Effector memory CD8-positive, alpha-beta T cell (primary cell): Measurements from ENCODE around the gene TRMT61B.

Experiments used
- ATAC-seq: fragments of 150-1000 bp; cut with Tn5 transposase; replicated peaks from 2 replicates; pipeline ENCODE4 v1.10.0; 2021; ENCODE audit warnings: mild to moderate bottlenecking, moderate library complexity
- DNase-seq, 3 experiments: peaks; one replicate each; pipeline ENCODE4 v3.0.0; 2021
- H3K27ac Mint-ChIP-seq, 2 donors: one replicate each; pipeline ENCODE4 v1.8.0; 2022; ENCODE audit warnings: mild to moderate bottlenecking in 2 of 2, mixed read lengths in 2 of 2, moderate library complexity in 2 of 2
- H3K27me3 Mint-ChIP-seq, 2 donors: one replicate each; pipeline ENCODE4 v1.8.0; 2022; ENCODE audit warnings: mixed read lengths in 2 of 2
- H3K36me3 Mint-ChIP-seq: one replicate; pipeline ENCODE4 v1.8.0; 2022; ENCODE audit warnings: mild to moderate bottlenecking, moderate library complexity, mixed read lengths; ENCODE audit not compliant: insufficient read depth
- H3K4me1 Mint-ChIP-seq, 2 donors: one replicate each; pipeline ENCODE4 v1.8.0; 2022; ENCODE audit warnings: low read depth in 2 of 2, mixed read lengths in 2 of 2
- H3K4me3 Mint-ChIP-seq, 2 donors: one replicate each; pipeline ENCODE4 v1.8.0; 2022; ENCODE audit warnings: mild to moderate bottlenecking in 2 of 2, mixed read lengths in 2 of 2, moderate library complexity in 2 of 2
- H3K9me3 Mint-ChIP-seq, 2 donors: one replicate each; pipeline ENCODE4 v1.8.0; 2022; ENCODE audit warnings: mixed read lengths in 2 of 2

Gene TRMT61B

DNA sequence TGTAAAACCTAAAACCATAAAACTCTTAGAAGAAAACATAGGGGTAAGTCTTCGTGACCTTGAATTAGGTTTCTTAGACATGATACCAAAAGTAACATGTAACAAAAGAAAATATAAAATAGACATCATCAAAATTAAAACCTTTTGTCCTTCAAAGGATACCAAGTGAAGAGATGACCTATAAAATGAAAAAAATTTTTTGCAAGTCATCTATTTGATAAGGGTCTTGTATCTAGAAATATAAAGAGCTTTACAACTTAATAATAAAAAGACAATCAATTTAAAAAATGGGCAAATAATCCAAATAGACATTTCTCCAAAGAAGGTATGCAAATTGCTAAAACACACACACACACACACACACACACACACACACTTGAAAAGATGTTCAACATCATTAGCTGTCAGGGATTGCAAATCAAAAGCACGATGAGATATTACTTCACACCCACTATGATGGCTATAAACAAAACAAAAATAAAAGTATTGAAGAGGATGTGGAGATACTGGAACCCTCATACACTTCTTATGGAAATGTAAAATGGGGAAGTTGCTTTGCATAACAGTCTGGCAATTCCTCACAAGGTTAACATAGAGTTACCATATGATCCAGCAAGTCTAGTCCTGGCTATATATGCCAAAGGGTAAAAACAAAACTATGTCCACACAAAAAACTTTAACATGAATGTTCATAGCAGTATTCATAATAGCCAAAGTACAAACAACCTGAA, 36.2 kb downstream of the TRMT61B start:
- Mint-ChIP-seq H3K36me3 (no peaks in the 10 kb centered on the region), H3K27me3 (no peaks in the 10 kb centered on the region), H3K4me1 (no peaks in the 10 kb centered on the region), H3K4me3 (no peak overlapping the region), H3K27ac (no peak overlapping the region), H3K9me3 (no peaks in the 10 kb centered on the region)
- DNase-seq = no peak
- ATAC-seq = no peak

DNA sequence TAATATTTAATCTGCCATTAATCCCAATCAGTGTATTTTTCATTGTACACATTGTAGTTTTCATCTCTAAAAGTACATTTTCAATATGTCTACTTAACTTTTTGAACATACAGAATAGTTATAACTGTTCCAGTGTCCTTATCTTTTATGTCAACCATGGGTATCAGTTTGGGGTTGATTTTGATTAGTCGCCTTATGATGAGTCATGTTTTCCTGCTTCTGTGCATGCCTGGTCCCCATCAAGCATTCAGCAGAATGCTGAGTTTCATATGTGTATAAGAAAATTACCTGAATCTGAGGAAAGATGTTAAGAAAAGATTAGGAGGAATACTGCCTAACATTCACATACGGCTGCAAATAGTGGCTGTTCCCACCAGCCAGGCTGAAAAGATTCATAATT, 41.7 kb downstream of the TRMT61B start:
- H3K27me3 Mint-ChIP-seq = no peaks in the 10 kb centered on the region
- DNase-seq (no peak), ATAC-seq (no peak)
- no peak overlapping the region for H3K27ac Mint-ChIP-seq
- peaks cover 2% of the 10 kb centered on the region for H3K36me3 Mint-ChIP-seq
- no peaks in the 10 kb centered on the region for H3K4me1 Mint-ChIP-seq
- no peaks in the 10 kb centered on the region for H3K9me3 Mint-ChIP-seq
- H3K4me3 Mint-ChIP-seq = no peak overlapping the region

DNA sequence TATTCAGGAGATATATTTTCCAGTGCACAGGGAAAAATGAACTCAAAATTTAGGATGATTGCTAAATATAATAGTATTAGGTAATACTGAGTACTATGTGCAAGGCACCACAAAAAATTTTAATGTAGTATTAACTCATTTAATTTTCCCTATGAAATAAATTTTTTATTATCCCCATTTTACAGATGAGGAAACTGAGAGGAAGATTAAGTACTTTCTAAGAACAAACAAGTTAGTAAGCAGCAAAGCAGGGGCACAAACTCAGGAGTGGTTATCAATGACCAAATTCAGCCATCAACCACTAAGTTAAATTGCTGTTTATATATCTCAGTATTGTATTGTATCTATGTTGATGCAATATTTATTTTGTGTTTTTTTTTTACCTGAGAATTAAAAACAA, 45.2 kb downstream of the TRMT61B start:
- Mint-ChIP-seq H3K36me3 (peaks cover 2% of the 10 kb centered on the region), H3K4me1 (no peaks in the 10 kb centered on the region), H3K9me3 (no peaks in the 10 kb centered on the region), H3K4me3 (no peak overlapping the region), H3K27ac (no peak overlapping the region), H3K27me3 (no peaks in the 10 kb centered on the region)
- DNase-seq (no peak), ATAC-seq (no peak)

DNA sequence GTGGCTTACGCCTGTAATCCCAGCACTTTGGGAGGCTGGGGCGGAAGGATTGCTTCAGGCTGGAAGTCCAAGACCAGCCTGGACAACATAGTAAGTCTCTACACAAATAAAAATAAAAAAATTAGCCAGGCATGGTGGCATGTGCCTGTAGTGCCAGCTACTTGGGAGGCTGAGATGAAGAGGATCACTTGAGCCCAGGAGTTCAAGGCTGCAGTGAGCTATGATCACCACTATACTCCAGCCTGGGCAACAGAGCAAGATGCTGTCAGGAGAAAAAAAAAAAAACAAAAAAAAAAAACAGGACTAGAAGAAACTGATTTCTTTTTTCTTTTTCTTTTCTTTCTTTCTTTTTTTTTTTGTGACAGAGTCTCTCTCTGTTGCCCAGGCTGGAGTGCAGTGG, 45.9 kb downstream of the TRMT61B start:
- H3K36me3 Mint-ChIP-seq = peaks cover 2% of the 10 kb centered on the region
- H3K27ac Mint-ChIP-seq = no peak overlapping the region
- H3K27me3 Mint-ChIP-seq = no peaks in the 10 kb centered on the region
- H3K4me1 Mint-ChIP-seq = no peaks in the 10 kb centered on the region
- H3K4me3 Mint-ChIP-seq = no peak overlapping the region
- H3K9me3 Mint-ChIP-seq = no peaks in the 10 kb centered on the region
- no peak for DNase-seq
- no peak for ATAC-seq

DNA sequence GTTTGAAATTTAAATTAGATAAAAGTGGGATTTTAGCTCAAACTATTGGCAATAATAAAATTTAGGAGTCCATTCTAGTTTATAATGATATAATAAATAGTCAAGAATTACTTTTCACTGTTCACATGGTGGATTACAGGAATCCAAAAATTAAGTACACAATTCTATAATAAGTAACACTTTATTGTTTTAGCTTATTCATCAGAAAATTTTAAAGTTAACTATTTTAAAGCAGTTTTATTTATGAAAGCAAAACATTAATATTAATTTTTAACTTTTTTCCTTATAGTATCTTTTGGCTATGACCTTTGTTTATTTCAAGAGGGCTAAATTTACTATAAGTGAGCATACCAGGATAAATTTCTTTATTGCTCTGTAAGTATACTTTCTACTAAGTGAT, 48.1 kb downstream of the TRMT61B start:
- H3K36me3 Mint-ChIP-seq = peaks cover 3% of the 10 kb centered on the region

DNA sequence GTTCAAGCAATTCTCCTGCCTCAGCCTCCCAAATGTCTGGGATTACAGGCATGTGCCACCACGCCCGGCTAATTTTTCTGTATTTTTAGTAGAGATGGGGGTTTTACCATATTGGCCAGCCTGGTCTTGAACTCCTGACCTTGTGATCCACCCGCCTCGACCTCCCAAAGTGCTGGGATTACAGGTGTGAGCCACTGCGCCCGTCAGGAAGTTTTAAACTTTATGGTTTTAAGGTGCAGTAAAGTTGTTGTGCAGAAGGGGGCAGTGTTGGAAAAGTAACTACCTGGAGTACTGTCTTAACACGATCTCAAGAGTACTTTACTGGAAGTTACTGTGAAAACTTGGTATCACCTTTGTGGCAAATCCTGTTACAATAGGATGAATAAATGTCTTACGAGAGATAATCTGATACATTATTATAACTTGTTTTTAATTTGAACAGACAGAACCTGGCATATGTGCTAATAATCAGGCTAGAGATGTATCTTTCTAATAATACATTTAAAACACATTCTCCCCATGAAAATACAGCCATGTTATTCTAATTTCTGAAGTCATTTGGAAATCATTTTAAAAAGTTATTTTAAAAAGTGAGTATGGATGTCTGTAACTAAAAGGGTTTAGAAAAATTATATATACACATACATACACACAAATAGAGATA, 48.7 kb downstream of the TRMT61B start:
- Mint-ChIP-seq H3K27me3 (no peaks in the 10 kb centered on the region), H3K4me1 (no peaks in the 10 kb centered on the region), H3K4me3 (no peak overlapping the region), H3K27ac (no peak overlapping the region), H3K36me3 (peaks cover 3% of the 10 kb centered on the region), H3K9me3 (no peaks in the 10 kb centered on the region)
- ATAC-seq = peak; percentile 87
- peak; percentile 61 to 76 (median 64) for DNase-seq

More for the DNA sequence above, 48.1 kb downstream of the TRMT61B start:
- Mint-ChIP-seq H3K9me3 (no peaks in the 10 kb centered on the region), H3K4me3 (no peak overlapping the region), H3K27me3 (no peaks in the 10 kb centered on the region), H3K27ac (no peak overlapping the region), H3K4me1 (no peaks in the 10 kb centered on the region)
- ATAC-seq (no peak), DNase-seq (no peak)

DNA sequence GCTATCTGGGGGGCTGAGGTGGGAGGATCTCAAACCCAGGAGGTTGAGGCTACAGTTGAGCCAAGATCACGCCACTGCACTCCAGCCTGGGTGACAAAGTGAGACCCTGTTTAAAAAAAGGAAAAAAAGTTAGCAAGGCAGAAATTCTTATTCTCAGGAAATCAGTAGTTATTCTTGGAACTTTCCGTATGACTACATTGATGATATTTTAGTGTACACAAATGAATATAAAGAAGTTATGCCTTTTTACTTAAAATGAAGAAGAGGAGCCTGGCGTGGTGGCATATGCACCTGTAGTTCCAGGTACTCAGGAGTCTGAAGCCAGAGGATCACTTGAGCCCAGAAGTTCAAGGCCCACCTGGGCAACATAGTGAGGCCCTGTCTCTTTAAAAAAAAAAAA, 52.1 kb downstream of the TRMT61B start:
- Mint-ChIP-seq H3K36me3 (peaks cover 3% of the 10 kb centered on the region), H3K4me3 (no peak overlapping the region), H3K27me3 (no peaks in the 10 kb centered on the region), H3K9me3 (no peaks in the 10 kb centered on the region), H3K27ac (no peak overlapping the region), H3K4me1 (no peaks in the 10 kb centered on the region)
- ATAC-seq (no peak), DNase-seq (no peak)

DNA sequence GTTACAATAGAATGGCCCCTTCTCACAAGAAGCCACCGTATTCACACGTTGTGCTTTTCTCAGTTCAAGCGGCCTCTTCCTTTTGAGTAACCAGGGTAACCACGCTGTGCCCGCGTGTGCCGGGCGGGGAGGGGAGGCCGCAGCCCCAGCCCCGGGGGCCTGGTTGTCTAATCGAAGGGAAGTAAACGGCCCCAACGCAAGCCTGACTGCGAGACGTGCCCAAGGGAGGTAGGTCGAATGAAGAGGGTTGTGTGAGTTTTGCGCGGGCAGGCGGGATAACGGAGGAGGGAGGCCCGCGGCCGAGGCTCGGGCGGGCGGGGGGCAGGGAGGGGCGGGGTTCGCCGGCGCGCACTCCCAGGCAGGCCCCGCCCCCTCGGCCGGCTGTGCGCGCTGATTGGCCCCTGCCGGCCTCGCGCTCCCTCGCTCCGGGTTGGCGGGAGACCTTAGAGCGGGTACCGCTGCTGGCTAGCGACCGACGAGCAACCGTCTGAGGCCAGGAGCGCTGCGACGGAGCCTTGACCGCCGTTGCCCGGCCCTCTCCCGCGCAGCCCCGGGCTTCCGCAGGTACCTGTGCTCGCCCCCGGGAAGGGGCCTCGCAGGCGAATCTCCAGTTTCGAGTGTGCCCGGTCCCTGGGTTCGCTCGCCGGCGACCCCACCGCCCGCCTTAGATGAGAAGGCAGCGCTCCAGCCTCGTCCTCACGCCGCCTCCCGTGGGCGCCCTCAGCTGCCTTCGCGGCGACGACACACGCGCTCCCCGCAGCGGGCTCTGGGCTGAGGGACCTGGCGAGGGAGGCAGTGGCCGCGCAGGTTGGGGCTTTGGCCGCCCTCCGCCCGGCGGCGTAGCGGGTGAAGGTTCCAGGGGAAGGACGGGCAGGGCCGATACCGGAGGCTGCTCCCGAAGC, 59.5 kb downstream of the TRMT61B start, which contains the start of gene SPDYA:
Gene SPDYA (plus strand): TSS at position 451 of the 902 bp plus-strand sequence. CDS start 5,181 bp downstream, outside the sequence.
- DNase-seq (peak; percentile 72 to 77 (median 75)), ATAC-seq (peak; percentile 89)
- Mint-ChIP-seq H3K9me3 (no peaks in the 10 kb centered on the region), H3K36me3 (peaks cover 16% of the 10 kb centered on the region), H3K4me1 (peaks cover 7% of the 10 kb centered on the region in 2 donors), H3K4me3 (peak within 1 kb of the TSS; percentile 81 to 84), H3K27me3 (no peaks in the 10 kb centered on the region), H3K27ac (peak within 1 kb of the TSS; percentile 64 to 76)

DNA sequence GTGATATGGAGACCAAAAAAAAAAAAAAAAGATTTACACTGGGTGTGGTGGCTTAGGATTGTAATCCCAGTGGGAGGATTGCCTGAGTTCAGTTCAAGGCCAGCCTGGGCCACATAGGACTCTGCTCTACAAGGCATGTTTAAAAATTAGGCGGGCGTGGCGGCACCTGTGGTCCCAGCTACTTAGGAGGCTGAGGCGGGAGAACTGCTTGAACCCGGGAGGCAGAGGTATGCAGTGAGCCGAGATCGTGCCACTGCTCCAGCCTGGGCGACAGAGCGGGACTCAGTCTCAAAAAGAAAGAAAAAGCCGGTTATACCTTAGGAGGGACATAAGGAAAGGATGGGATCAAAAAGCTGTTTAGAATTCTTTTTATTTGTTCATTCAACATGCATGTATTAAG, 60.2 kb downstream of the TRMT61B start:
- DNase-seq (no peak), ATAC-seq (no peak)
- peaks cover 7% of the 10 kb centered on the region in 2 donors for H3K4me1 Mint-ChIP-seq
- peak overlapping the region; percentile 64 to 76 for H3K27ac Mint-ChIP-seq
- H3K36me3 Mint-ChIP-seq = peaks cover 23% of the 10 kb centered on the region
- H3K27me3 Mint-ChIP-seq = no peaks in the 10 kb centered on the region
- no peaks in the 10 kb centered on the region for H3K9me3 Mint-ChIP-seq
- peak overlapping the region; percentile 81 to 84 for H3K4me3 Mint-ChIP-seq

DNA sequence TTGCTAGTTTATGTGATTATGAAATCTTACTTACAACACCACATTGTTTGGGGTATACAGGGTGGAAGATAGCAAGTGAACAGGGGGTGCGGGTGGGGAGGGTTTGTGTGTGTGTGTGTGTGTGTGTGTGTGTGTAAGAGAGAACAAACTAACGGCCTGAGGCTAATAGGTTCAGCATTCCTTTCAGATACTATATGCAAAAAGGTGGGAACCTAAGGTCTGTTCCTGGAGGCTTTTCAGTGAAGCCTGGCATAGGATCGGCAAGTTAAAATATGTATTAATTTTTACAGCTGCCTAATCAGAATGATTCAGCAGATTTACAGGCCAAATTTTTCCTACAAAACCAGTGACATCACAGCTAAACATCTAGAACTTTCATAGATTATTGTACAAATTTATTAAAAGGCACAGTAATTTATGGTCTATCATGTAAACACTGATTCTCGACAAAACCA, 67.1 kb downstream of the TRMT61B start:
- H3K36me3 Mint-ChIP-seq = peaks cover 70% of the 10 kb centered on the region
- no peaks in the 10 kb centered on the region for H3K9me3 Mint-ChIP-seq
- DNase-seq (no peak), ATAC-seq (no peak)
- no peak overlapping the region for H3K27ac Mint-ChIP-seq
- no peak overlapping the region for H3K4me3 Mint-ChIP-seq
- no peaks in the 10 kb centered on the region for H3K27me3 Mint-ChIP-seq
- no peaks in the 10 kb centered on the region for H3K4me1 Mint-ChIP-seq

DNA sequence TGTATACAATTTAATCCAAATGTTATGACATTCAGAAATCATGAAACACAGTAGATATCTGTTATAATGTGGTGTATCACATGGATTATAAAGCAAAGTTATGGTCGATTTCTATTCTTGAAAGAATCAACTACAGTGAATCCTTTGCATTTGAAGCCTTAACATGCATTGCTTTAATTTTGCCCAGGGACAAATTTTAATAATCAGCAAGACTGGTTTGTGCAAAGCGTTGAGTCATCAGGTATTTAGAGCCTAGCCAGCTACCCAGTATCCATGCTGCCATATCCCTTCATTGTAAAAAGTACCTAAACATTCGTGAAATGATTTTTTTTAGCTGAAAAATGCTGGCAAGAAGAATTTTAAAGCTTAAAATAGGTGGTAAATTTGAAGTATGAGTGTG, 68.4 kb downstream of the TRMT61B start:
- H3K4me1 Mint-ChIP-seq = peaks cover 9 to 12% of the 10 kb centered on the region in 2 donors
- H3K27ac Mint-ChIP-seq = no peak overlapping the region
- H3K4me3 Mint-ChIP-seq = no peak overlapping the region
- DNase-seq (no peak), ATAC-seq (no peak)
- H3K9me3 Mint-ChIP-seq = no peaks in the 10 kb centered on the region
- H3K36me3 Mint-ChIP-seq = peaks cover 76% of the 10 kb centered on the region
- H3K27me3 Mint-ChIP-seq = no peaks in the 10 kb centered on the region
